SK-N-SH (cell line): ENCODE results near the gene WASF3. TPM values are rescaled to one million over a fixed set of nuclear protein-coding genes. Genes with fewer than 3 reads are reported as not detected.

Experiments used
- CTCF ChIA-PET: fragments of 300-600, 350-600 bp; formaldehyde crosslinking; extraction: SDS; loops from one replicate; lab custom pipeline; 2021; lab: Yijun Ruan, JAX
- POLR2A ChIA-PET: fragments of 350-600 bp; sonication (Branson Sonifier 250); formaldehyde crosslinking; extraction: SDS; loops from one replicate; lab custom pipeline; 2020; ENCODE audit warnings: antibody characterized with exemption, inconsistent platforms; lab: Yijun Ruan, JAX
- DNase-seq: peaks from one replicate; pipeline ENCODE4 v3.0.0; 2012
- H2AFZ ChIP-seq: fragments of 200-600 bp; sonication (generic); 2 replicates; pipeline ENCODE4 v1.8.1; 2016; ENCODE audit warnings: antibody characterized with exemption, mild to moderate bottlenecking, low read depth
- H3F3A ChIP-seq: fragments of 200-600 bp; sonication (generic); replicated peaks from 2 replicates; pipeline ENCODE3; 2016; ENCODE audit warnings: antibody characterized with exemption, mild to moderate bottlenecking; ENCODE audit not compliant: insufficient read depth
- H3K27ac ChIP-seq, 2 experiments: fragments of 200-500 bp in 1 of 2; fragments of 200-600 bp in 1 of 2; sonication (Bioruptor generic) in 1 of 2; sonication (generic), shearing (Covaris generic) in 1 of 2; 2 replicates each; pipeline versions ENCODE4 v1.5.1 to v1.6.1; 2014 to 2016; ENCODE audit warnings: low read depth in 2 of 2, inconsistent platforms in 1 of 2, low read length in 1 of 2, mild to moderate bottlenecking in 1 of 2, mixed read lengths in 1 of 2
- H3K27me3 ChIP-seq: fragments of 200-600 bp; sonication (generic), shearing (Covaris generic); 2 replicates; pipeline ENCODE4 v1.6.1; 2016; ENCODE audit warnings: mixed run types; ENCODE audit not compliant: insufficient read depth
- H3K36me3 ChIP-seq, 2 experiments: fragments of 200-500 bp in 1 of 2; fragments of 200-600 bp in 1 of 2; sonication (Bioruptor generic) in 1 of 2; sonication (generic) in 1 of 2; replicated peaks in 1 of 2; 2 replicates each; pipeline versions ENCODE3 to v1.5.1; 2014 to 2016; ENCODE audit warnings: low read length in 1 of 2, mild to moderate bottlenecking in 1 of 2; ENCODE audit not compliant: insufficient read depth in 2 of 2, control insufficient read depth in 1 of 2
- H3K4me1 ChIP-seq, 2 experiments: fragments of 200-500 bp in 1 of 2; fragments of 200-600 bp in 1 of 2; sonication (Bioruptor generic) in 1 of 2; sonication (generic), shearing (Covaris generic) in 1 of 2; 2 replicates each; pipeline versions ENCODE4 v1.5.1 to v1.6.1; 2014 to 2016; ENCODE audit warnings: low read depth in 1 of 2, low read length in 1 of 2, mixed run types in 1 of 2; ENCODE audit not compliant: insufficient read depth in 2 of 2, control insufficient read depth in 1 of 2
- H3K4me2 ChIP-seq: fragments of 200-600 bp; sonication (generic), shearing (Covaris generic); 2 replicates; pipeline ENCODE4 v1.6.1; 2017; ENCODE audit warnings: mixed run types
- H3K4me3 ChIP-seq, 2 experiments: fragments of 200-500 bp in 1 of 2; fragments of 200-600 bp in 1 of 2; sonication (Bioruptor generic) in 1 of 2; sonication (generic), shearing (Covaris generic) in 1 of 2; 2 replicates each; pipeline versions ENCODE4 v1.5.1 to v1.8.1; 2014 to 2016; ENCODE audit warnings: low read depth in 2 of 2, inconsistent platforms in 1 of 2, low read length in 1 of 2, mild to moderate bottlenecking in 1 of 2, mixed read lengths in 1 of 2, moderate library complexity in 1 of 2
- H3K79me2 ChIP-seq: fragments of 200-600 bp; sonication (generic); 2 replicates; pipeline ENCODE4 v1.8.1; 2017; ENCODE audit warnings: mild to moderate bottlenecking; ENCODE audit not compliant: insufficient read depth
- H3K9ac ChIP-seq: fragments of 200-600 bp; sonication (generic); 2 replicates; pipeline ENCODE4 v1.6.1; 2017; ENCODE audit warnings: mixed run types
- H3K9me2 ChIP-seq: fragments of 200-600 bp; sonication (generic); 2 replicates; pipeline ENCODE4 v1.6.1; 2017; ENCODE audit warnings: mixed run types
- H3K9me3 ChIP-seq: fragments of 200-600 bp; sonication (generic); 2 replicates; pipeline ENCODE4 v1.6.1; 2017; ENCODE audit warnings: mixed run types, mild to moderate bottlenecking, moderate library complexity
- H4K20me1 ChIP-seq: fragments of 200-600 bp; sonication (generic); 2 replicates; pipeline ENCODE4 v1.6.1; 2017; ENCODE audit warnings: mild to moderate bottlenecking, mixed run types; ENCODE audit not compliant: insufficient read depth
- CHD2 ChIP-seq: fragments of 150-350 bp; IDR thresholded peaks from 2 replicates; pipeline ENCODE4 v1.6.1; 2018; ENCODE audit warnings: low read length; ENCODE audit not compliant: partially characterized antibody
- CTCF ChIP-seq: fragments of 200-600 bp; sonication (generic); IDR thresholded peaks from 2 replicates; pipeline ENCODE4 v1.6.1; 2017; ENCODE audit warnings: antibody characterized with exemption, mild to moderate bottlenecking, moderate library complexity
- ELF1 ChIP-seq: IDR thresholded peaks from 2 replicates; pipeline ENCODE4 v1.4.0; 2012
- EP300 ChIP-seq, 2 experiments: IDR thresholded peaks; 2 replicates each; pipeline versions ENCODE4 v1.4.0 to v1.6.1; 2012; ENCODE audit warnings: borderline replicate concordance in 1 of 2, low read depth in 1 of 2, low read length in 1 of 2
- EZH2phosphoT487 ChIP-seq: fragments of 200-600 bp; sonication (generic); IDR thresholded peaks from 2 replicates; pipeline ENCODE4 v1.6.1; 2017; ENCODE audit warnings: low read depth, mixed run types, mild to moderate bottlenecking, antibody characterized with exemption, moderate library complexity, borderline replicate concordance
- FOSL2 ChIP-seq: IDR thresholded peaks from 2 replicates; pipeline ENCODE4 v1.4.0; 2012; ENCODE audit warnings: low read depth, mild to moderate bottlenecking, moderate library complexity, borderline replicate concordance
- FOXJ3 ChIP-seq: sonication (generic); formaldehyde crosslinking; IDR thresholded peaks from 2 replicates; pipeline ENCODE4 v1.5.1; 2020; ENCODE audit warnings: mild to moderate bottlenecking, missing genetic modification reagents
- FOXM1 ChIP-seq: IDR thresholded peaks from 2 replicates; pipeline ENCODE4 v1.4.0; 2012; ENCODE audit warnings: low read depth, mild to moderate bottlenecking
- GABPA ChIP-seq: IDR thresholded peaks from 2 replicates; pipeline ENCODE4 v1.4.0; 2012; ENCODE audit warnings: low read depth, mild to moderate bottlenecking
- GATA2 ChIP-seq: sonication (generic); formaldehyde crosslinking; IDR thresholded peaks from 2 replicates; pipeline ENCODE4 v1.5.0; 2020; ENCODE audit warnings: mild to moderate bottlenecking, missing genetic modification reagents
- JUND ChIP-seq: IDR thresholded peaks from 2 replicates; pipeline ENCODE4 v1.4.0; 2012
- MEF2A ChIP-seq: IDR thresholded peaks from 2 replicates; pipeline ENCODE4 v1.4.0; 2012; ENCODE audit warnings: low read depth, borderline replicate concordance
- MXI1 ChIP-seq: IDR thresholded peaks from 2 replicates; pipeline ENCODE4 v1.6.1; 2012; ENCODE audit warnings: mild to moderate bottlenecking, low read depth, low read length, improper control_type of control experiment
- NFIC ChIP-seq: IDR thresholded peaks from 2 replicates; pipeline ENCODE4 v1.4.0; 2012; ENCODE audit warnings: borderline replicate concordance
- NRF1 ChIP-seq: IDR thresholded peaks from 2 replicates; pipeline ENCODE4 v1.6.1; 2012; ENCODE audit warnings: low read depth, mild to moderate bottlenecking, low read length
- POLR2AphosphoS5 ChIP-seq: IDR thresholded peaks from 2 replicates; pipeline ENCODE4 v1.6.1; 2012; ENCODE audit warnings: low read depth, low read length
- RAD21 ChIP-seq: IDR thresholded peaks from 2 replicates; pipeline ENCODE4 v1.6.1; 2012; ENCODE audit warnings: mild to moderate bottlenecking, low read length
- RFX5 ChIP-seq: IDR thresholded peaks from 2 replicates; pipeline ENCODE4 v1.6.1; 2012; ENCODE audit warnings: mild to moderate bottlenecking, improper control_type of control experiment, low read length
- RXRA ChIP-seq: IDR thresholded peaks from 2 replicates; pipeline ENCODE4 v1.4.0; 2012; ENCODE audit warnings: low read depth, mild to moderate bottlenecking, borderline replicate concordance
- SIN3A ChIP-seq: IDR thresholded peaks from 2 replicates; pipeline ENCODE4 v1.6.1; 2012; ENCODE audit warnings: low read depth, mild to moderate bottlenecking, low read length, moderate library complexity, borderline replicate concordance
- SMC3 ChIP-seq: IDR thresholded peaks from 2 replicates; pipeline ENCODE4 v1.6.1; 2012; ENCODE audit warnings: low read depth, low read length, improper control_type of control experiment
- TAF1 ChIP-seq: IDR thresholded peaks from 2 replicates; pipeline ENCODE4 v1.6.1; 2012; ENCODE audit warnings: low read depth, mild to moderate bottlenecking, low read length, moderate library complexity, borderline replicate concordance
- TCF12 ChIP-seq: IDR thresholded peaks from 2 replicates; pipeline ENCODE4 v1.4.0; 2012
- USF2 ChIP-seq: fragments of 150-350 bp; IDR thresholded peaks from 2 replicates; pipeline ENCODE4 v1.6.1; 2017; ENCODE audit warnings: antibody characterized with exemption, low read length, low read depth, borderline replicate concordance
- YY1 ChIP-seq: IDR thresholded peaks from 2 replicates; pipeline ENCODE4 v1.4.0; 2012; ENCODE audit warnings: low read depth, mild to moderate bottlenecking
- WGBS: methylation state at CpG from one replicate; pipeline ENCODE4 v1.1.6; 2017; ENCODE audit warnings: low lambda C conversion rate; 5-methylcytosine and 5-hydroxymethylcytosine counted together
- polyA plus RNA-seq, 3 experiments: library from polyadenylated mRNA; depleted of rRNA; stranded (reverse); fragments of >200 nt; gene quantifications; 2 replicates each; pipeline ENCODE4 v1.2.3, GENCODE V29; 2012
- TF ChIP-seq, protein P1 (sequence below): IDR thresholded peaks from 2 replicates; pipeline ENCODE4 v1.4.0; 2012; ENCODE audit warnings: low read depth, borderline replicate concordance
- TF ChIP-seq, protein P2 (sequence below): fragments of 150-350 bp; IDR thresholded peaks from 2 replicates; pipeline ENCODE4 v1.6.1; 2016; ENCODE audit warnings: mild to moderate bottlenecking, low read depth, low read length
- TF ChIP-seq, protein P3 (sequence below): IDR thresholded peaks from 2 replicates; pipeline ENCODE4 v1.6.1; 2012; ENCODE audit warnings: mild to moderate bottlenecking, low read depth, low read length, moderate library complexity

Gene WASF3
- polyA plus RNA-seq, 1 of the 3 experiments (the other 2 are of a cell fraction) = 10.4 TPM

GRCh38 chr13:26686285-26686684 lies 128.8 kb downstream of the WASF3 start:
- ChIA-PET CTCF (interaction anchor here (0.7 to 3.0 kb wide), 5 partner anchors 9 to 244 kb away, joined by 3 to 25 read pairs (median 5); no protein-coding TSS in a partner anchor), POLR2A (no interaction called here)
- peaks cover 61 to 62% of the 10 kb centered on the region in 2 experiments for H3K36me3 ChIP-seq
- TF ChIP-seq GATA2 (CRISPR knock-in tag) (no peak), SIN3A (no peak), GABPA (no peak), RFX5 (no peak), TCF12 (no peak), RXRA (no peak), FOXM1 (no peak), RAD21 (no peak), USF2 (no peak), FOSL2 (no peak), NFIC (no peak), POLR2AphosphoS5 (no peak), ELF1 (no peak), NRF1 (no peak), SMC3 (no peak), YY1 (no peak), MEF2A (no peak), CTCF (no peak), EZH2phosphoT487 (no peak), JUND (no peak), MXI1 (peak; percentile 80; the same call in 1 of the 2 replicates), EP300 (IDR thresholded peaks at IDR 0.05; ENCODE audit: borderline replicate concordance in 1 of 2, low read depth in 1 of 2, low read length in 1 of 2) (peak in 1 of 2 experiments; percentile 5; a peak in 1 of 4 replicates), CHD2 (peak; percentile 16), FOXJ3 (CRISPR knock-in tag) (no peak), TAF1 (no peak)
- TF ChIP-seq, protein P1, sequence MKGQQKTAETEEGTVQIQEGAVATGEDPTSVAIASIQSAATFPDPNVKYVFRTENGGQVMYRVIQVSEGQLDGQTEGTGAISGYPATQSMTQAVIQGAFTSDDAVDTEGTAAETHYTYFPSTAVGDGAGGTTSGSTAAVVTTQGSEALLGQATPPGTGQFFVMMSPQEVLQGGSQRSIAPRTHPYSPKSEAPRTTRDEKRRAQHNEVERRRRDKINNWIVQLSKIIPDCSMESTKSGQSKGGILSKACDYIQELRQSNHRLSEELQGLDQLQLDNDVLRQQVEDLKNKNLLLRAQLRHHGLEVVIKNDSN = no peak
- TF ChIP-seq, protein P2, sequence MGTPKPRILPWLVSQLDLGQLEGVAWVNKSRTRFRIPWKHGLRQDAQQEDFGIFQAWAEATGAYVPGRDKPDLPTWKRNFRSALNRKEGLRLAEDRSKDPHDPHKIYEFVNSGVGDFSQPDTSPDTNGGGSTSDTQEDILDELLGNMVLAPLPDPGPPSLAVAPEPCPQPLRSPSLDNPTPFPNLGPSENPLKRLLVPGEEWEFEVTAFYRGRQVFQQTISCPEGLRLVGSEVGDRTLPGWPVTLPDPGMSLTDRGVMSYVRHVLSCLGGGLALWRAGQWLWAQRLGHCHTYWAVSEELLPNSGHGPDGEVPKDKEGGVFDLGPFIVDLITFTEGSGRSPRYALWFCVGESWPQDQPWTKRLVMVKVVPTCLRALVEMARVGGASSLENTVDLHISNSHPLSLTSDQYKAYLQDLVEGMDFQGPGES = no peak
- TF ChIP-seq, protein P3, sequence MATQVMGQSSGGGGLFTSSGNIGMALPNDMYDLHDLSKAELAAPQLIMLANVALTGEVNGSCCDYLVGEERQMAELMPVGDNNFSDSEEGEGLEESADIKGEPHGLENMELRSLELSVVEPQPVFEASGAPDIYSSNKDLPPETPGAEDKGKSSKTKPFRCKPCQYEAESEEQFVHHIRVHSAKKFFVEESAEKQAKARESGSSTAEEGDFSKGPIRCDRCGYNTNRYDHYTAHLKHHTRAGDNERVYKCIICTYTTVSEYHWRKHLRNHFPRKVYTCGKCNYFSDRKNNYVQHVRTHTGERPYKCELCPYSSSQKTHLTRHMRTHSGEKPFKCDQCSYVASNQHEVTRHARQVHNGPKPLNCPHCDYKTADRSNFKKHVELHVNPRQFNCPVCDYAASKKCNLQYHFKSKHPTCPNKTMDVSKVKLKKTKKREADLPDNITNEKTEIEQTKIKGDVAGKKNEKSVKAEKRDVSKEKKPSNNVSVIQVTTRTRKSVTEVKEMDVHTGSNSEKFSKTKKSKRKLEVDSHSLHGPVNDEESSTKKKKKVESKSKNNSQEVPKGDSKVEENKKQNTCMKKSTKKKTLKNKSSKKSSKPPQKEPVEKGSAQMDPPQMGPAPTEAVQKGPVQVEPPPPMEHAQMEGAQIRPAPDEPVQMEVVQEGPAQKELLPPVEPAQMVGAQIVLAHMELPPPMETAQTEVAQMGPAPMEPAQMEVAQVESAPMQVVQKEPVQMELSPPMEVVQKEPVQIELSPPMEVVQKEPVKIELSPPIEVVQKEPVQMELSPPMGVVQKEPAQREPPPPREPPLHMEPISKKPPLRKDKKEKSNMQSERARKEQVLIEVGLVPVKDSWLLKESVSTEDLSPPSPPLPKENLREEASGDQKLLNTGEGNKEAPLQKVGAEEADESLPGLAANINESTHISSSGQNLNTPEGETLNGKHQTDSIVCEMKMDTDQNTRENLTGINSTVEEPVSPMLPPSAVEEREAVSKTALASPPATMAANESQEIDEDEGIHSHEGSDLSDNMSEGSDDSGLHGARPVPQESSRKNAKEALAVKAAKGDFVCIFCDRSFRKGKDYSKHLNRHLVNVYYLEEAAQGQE = no peak

More at GRCh38 chr13:26686285-26686684, 128.8 kb downstream of the WASF3 start:
- Histone ChIP-seq H4K20me1 (no peaks in the 10 kb centered on the region), H3K9me2 (no peaks in the 10 kb centered on the region), H3K4me3 (no peak overlapping the region), H3K4me1 (peaks cover 0 to 21% of the 10 kb centered on the region in 2 experiments; a peak in 2 of 4 replicates), H3F3A (no peaks in the 10 kb centered on the region), H3K79me2 (0 out of 2 replicates have a peak, but pooled peaks cover 4% of the 10 kb centered on the region), H3K9me3 (no peaks in the 10 kb centered on the region), H3K4me2 (no peak overlapping the region), H3K9ac (no peak overlapping the region), H3K27ac (peak overlapping the region in 1 of 2 experiments; percentile 80; a peak in 2 of 4 replicates), H3K27me3 (no peaks in the 10 kb centered on the region), H2AFZ (no peak overlapping the region)
- no CpG with 5 or more reads among the region's 2 CpGs for WGBS
- peak; percentile 63 for DNase-seq
